GM18858 (cell line): ENCODE data around the gene IRF2.
A peak's percentile ranks its signal among the peaks of the same experiment; 100 is the strongest.

ENCODE experiments used
- ATAC-seq: cut with Tn5 transposase; IDR thresholded peaks from one replicate; pipeline ENCODE4 v1.9.1; 2021; ENCODE audit not compliant: unreplicated experiment

Gene IRF2

DNA sequence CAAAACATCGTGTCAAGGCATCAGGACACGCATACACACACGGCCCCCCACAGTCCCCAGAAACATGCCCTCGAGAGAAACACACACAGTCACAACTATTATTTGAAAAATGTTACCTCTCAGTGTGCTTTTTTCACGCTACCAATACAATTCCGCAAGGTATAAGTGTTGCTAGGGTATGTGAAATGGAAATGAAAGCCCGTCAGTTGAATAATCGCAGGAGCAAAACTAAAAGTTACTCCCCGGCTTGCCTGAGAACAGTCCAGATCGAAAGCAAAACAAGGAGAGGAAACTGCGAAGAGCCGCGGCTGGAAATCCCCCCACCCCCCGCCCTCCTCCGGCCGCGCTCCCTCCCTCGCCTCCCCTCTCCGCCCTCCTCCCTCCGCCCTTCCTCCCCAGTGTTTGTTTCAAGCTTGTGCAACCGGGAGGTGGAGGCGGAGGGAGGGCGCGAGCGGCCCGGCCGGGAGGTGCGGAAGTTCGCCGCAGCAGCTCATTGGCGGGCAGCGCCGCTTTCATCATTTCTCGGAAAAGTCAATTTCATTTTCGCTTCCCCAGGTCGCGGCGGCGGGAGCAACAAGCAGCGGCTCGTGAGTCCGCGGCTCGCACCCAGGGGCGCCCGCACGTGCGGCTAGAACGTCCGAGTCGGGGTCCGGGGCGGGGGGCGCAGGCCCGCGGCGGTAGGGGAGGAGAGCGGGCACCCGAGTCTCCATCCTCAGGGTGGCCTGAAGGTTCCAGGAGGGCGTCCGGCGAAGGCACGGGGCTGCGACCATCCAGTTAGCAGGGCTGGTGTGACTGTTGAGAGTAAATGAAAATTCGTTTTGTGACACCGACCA is at the start of gene IRF2:
Gene IRF2 (minus strand): TSS at position 288 of the 833 bp plus-strand sequence. CDS start 45,486 bp downstream, outside the sequence.
- peak; percentile 48 for ATAC-seq

DNA sequence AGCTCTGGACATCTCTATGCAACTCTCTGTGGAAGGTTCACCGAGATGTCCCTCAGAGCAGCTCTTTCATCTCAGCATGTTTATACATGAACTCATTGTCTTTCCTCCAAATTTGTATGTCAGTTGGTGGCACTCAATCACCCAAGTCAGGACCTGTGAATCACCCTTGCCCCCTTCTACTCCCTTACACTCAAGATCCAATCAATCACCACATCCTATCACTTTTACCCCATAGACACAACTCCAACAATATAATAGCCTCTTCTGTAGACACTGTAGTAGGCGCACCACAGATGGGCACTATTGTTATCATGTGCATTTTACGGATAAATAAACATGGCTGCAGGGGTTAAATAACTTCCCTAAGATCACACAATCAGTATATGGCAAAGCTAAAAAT is 41.3 kb upstream of the IRF2 start:
- ATAC-seq = no peak

DNA sequence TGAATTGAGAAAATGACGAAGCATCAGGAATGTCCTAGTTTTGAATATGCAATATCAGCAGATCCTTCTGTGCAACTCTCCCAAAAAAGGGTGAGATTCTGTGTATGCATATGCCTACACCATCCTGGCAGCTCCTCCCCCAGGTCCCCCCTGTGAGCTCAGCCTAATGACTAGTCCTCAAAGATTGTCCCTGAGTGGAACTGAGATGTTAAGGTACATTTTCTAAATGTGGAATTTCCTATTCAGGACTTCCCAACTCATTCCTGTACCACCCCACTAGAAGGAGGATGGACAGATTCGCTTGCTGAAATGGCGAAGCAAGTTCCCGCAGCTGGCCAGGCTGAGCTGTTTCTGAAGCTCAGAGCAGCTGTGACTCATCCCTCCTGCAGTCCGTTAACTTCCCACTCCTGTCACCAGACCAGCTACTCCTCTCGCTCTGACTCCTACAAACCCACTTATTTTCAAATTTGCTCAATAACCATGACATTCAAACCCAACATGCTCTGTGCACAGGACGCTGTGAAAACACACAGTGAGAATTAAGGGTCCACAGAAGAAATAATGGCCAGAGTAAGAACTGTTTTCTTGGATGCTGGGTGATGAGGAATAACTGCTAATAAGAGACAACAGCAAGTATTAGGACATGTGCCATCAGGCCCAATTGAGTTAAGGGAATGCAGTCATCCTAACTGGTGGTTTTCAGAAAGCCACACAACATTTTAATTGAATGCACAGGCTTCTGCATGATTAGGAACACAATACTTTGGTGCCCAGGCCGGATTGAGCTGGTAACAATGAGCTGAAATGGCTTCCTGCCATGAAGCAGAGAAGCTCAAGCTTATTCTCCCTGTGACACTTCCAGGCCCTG is 40.0 kb upstream of the IRF2 start:
- peak; percentile 95 for ATAC-seq

DNA sequence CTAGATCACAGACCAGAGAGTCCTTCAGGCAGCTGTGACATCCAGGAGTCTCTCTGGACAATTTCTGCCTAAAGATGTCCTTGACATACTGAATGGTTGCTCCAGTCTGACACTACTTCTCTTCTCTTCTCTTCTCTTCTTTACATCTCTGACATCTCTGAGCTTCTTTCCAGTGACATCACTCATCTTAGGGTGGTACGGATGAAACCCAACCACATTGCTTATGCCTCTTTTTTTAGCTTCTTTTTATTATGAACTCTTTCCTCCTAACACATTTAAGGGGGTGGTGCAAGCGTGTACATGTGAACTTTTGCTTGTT is 39.4 kb upstream of the IRF2 start:
- peak; percentile 10 for ATAC-seq

DNA sequence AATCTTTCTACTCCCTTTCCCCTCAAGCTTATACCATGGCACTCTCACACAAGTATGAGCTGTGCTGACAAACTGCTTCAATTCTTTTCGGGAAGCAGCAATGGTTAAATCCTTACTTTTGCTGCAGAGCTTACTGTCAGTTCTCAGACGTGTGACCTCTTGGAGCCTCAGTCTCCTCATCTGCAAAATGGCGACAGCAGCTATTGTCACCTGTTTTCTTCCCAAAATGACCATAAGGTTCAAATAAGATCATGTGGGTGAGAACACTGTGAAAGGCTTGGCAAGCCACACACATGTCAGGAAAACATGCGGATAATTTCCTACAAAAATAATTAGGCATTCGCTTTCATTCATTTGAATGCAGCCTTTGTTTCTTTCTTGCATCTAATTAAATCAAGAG is 36.8 kb upstream of the IRF2 start:
- no peak for ATAC-seq

DNA sequence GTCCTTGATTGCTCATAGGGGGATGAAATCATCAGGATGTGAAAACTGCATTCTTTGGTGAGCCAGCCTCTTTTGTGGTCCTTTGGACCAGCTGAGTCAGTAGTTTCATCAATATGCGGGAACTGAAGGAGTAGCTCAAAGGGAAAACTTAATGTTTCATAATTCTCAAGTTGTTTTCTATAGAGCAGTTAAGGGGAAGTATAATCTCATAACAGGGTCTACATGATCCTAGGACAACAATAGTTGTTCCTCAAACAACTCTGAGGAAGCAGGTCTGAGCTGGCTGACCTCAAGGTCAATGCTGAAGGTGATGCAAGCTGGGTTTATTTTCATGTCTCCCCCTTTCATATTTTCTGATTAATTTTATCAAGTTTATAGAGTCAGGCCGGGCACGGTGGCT is 36.1 kb upstream of the IRF2 start:
- no peak for ATAC-seq

DNA sequence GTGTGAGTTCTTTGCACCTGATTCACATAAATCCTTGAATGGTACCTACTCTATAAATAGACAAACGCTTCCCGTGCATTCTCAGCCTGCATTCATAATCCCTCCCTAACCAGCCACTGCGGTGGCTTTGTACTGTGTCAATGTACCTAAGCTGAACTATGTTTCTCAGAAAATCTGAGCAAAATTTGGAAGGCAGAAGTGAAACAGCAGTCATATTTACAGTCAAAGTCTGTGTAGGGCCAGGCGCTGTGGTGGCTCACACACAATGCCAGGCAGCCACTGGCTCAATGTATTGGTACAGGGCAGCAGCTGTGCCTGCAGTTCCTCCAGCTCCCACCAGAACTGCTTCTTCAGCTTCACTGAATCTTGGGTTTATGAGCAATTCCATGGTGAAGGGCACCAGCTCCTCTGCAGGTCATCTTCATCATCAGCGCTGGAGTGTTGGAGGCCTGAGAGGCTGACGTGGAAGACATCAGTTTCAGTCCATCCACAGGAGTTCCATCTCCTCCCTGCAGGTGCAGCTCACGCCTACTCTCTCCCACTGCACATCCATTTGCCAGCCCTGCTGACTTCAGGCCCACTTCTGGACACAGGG is 32.3 kb upstream of the IRF2 start:
- peak; percentile 96 for ATAC-seq

DNA sequence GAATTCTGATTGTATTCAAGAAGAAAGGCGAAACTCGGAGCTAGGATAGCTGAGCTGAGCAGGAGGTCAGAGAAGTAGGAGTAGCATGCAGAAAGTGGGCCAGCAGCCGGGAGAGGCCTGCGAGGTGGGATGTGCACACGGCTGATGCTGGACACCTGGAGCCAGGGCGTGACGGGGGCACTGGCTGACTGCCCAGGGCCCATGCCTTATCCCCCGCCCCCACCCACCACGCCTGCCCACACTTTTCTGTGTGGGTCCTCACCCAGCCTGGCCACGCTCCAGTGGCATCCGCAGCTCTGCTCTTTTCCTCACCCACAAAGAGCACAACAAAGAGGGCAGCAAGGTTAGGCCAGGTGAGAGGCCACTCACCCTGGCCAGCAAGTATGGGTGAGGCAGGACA is 30.0 kb upstream of the IRF2 start:
- no peak for ATAC-seq

DNA sequence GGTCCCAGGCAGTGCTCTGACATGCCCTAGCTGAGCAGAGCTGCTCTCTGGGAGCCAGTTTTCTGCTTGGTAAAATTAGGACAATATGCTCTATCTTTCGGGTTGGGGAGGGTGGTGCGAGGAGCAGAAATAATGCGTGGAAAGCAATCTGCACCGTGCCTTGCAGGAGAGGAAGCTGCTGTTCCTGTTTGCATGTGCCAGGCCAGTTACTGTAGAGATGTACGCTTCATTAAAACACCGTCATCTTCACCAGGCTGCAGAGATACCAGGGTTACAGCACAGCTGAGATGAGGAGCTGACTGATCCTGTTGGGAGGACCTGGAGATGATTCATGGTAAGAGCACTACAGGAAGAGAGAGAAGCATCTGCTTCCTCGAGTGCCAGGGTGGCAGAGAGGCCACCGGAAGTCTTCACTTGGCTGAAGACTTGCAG is 29.5 kb upstream of the IRF2 start:
- no peak for ATAC-seq

DNA sequence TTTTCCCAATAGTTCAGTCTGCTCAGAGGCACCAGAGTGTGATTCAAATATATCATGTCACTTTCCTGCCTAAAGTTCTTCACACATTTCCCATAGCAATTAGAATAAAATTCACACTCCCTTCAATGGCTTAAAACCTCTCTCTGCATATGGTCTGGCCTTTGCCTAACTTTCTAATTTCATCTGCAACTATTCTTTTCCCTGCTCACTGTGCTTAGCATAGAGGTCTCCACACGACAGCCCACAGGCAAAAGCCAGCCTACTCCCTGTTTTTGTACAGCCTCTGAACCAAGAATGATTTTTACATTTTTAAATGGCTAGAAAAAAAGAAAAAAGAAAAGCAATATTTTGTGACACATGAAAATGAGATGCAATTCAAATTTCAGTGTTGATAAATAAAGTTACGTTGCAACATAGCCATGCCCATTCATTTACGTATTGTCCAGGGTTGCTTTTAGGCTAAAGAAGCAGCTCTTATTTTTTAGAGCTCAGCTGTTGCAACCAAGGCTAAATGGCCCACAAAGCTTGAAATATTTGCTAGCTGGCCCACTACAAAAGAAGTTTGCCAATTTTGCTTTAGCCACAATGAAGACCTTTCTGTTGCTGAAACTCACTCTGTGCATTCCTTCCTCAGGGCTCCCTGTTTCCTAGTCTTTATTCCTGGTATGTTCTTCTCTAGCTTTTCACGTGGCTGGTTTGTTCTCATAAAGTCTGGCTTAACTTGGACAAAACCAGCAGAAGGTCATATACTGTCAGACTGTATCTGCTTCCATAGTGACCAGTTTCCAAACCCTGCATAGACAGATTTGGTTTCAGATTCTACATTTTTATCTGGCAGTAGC is 26.6 kb upstream of the IRF2 start:
- no peak for ATAC-seq

DNA sequence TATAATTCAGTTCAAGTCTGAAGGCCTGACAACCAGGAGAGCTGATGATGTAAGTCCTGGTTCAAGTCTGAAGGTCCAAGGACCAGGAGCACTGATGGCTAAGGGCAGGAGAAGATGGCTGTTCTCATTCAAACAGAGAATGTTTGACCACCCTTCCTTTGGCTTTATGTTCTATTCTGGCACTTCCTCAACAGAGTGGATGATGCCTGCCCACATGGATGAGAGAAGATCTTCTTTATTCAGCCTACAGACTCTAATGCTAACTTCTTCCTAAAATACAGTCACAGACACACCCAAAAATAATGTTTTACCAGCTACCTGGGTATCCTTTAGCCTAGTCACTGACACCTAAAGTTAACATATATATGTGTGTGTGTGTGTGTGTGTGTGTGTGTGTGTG is 25.6 kb upstream of the IRF2 start:
- no peak for ATAC-seq

DNA sequence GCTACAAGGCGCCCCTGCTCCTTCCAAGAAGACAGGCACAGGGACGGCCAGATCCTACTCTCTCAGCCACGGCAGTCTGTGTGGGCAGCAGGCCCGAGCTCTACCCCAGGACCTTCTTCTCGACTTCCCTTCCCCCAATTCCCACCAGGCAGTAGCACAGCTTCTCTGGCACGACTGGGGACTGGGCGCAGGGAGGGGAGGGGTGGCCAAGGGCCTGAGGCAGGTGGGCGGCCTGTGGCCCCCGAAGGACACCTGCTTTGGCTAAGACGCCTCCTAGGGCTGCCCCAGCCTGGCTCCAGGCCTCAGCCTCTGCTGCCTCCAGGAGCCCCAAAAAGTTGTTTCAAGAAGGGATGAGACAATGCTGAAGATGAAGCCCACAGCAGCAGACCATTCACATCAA is 24.2 kb upstream of the IRF2 start:
- ATAC-seq = no peak

DNA sequence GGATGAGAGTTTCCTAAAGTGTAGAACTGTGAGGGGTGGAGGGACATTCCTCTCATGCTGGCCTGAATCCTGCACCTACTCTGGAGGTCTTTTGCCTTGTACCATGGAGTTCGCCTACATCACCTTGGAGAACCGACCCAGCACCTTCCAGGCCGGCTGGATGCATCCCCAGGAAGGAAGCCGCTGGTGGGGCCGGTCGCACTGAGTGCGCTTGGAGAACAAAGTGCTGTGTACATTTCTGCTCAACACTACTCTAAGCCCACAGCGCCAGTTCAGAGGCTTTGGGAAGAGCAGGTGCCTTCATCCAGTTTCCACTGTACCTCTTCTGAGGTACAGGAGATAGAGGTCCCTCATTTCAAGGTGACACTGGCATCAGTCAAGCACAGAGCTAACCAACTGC is 15.4 kb upstream of the IRF2 start:
- ATAC-seq = no peak

DNA sequence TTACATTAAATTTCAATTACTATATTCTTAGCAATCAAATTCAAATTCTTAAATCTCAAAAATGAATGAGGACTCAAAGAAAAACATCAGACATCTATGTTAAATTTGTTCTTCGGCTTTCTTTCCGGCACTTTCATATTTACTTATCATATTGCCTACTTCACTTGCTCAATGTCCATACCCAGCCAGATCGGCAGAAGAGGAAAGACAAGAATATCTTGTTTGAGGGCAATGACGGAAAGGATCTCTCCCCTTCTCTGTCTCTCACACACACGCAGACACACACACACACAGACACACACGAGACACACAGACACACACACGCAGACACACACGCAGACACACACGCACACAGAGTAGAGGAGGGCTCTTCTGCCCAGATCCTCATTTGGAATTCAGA is 13.2 kb upstream of the IRF2 start:
- no peak for ATAC-seq

DNA sequence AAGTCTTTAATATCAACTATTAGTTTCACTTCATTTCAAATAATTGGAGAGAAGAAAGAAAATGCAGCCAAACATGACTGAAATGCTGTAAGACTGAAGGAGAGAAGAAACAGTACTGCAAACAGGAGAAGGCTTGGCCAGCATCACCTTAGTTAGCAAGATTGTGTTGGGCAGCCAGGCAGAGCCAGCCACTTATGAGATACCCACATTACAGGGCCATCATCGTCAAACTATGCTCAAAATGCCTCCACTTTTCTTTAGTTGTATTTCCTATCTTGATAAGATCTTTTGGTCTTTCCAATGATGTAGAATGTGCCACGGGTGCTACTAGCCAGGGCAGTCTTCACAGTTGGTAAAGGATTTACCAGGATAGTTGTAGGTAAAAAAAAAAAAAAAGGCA is 10.9 kb upstream of the IRF2 start:
- ATAC-seq = no peak

DNA sequence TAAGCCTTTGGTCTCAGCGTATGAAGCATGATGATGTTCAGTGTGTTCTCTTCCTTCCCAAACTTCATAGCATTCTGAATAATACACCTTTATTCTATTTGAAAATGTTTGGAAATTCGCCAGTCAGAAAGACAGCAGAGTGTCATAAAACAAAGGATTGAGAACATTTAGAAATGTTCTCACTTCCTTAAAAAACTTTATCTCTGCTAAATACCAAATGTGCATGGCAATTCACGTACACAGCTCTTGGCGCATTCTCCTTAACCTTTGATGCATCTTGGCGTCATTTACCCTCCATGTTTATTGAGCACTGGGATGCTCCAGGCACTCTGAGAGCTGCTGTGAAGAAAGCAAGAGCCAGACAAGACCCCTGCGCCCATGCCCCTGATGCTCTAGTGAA is 7.2 kb upstream of the IRF2 start:
- no peak for ATAC-seq

DNA sequence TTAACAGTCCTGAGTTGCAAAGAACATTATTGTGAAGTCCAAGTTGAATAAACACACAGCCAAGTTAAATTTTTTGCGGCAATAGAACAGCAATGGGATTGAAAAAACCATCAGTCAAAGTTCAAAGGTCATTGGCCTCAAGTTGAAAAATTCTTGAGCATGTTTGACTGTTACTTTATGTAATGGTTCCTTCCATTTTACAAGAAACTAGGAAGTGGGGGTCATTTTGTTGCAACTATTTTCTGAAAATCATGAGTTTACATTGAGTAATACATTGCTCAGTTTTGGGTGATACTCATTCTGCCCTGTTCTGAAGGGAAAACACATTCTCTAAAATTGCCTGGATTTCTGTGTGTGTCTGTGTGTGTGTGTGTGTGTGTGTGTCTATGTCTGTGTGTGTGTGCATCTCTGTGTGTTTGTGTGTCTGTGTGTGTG is 5.2 kb upstream of the IRF2 start:
- ATAC-seq = no peak

DNA sequence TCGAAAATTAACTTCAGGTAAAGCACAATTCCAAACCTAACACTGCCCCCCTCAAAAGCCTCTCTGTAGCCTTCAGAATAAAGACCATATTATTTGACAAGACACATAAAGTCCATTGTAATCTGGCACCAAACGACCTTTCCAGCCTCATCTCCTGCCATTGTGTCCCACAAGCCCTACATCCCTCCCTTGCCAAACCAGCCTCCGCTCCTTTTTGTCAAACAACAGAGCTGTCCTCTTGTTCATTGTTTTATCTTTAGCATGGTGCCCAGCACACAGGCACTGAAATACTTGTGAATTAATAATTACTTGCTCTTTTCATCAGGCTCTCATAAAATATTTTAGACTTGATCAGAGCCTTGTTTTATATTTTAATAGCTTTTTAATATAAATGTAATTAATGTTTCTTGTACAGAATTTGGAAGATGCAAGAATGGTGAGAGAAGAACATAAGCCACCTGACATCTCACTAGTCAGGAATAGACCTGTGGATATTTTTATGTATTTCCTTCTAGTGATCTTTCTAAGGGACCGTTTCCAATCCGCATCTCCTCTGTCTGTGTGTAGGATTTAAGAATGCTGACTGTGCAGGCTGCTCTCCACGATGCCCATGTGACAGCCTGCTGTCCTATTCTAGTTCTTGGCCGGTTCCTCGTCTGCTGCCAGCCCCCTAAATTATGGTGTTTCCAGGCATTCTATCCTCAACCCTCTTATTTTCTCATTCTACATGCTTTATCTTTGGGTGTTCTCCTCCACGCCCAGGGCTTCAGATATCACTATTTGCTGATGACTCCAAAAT is 3.0 kb upstream of the IRF2 start:
- ATAC-seq = no peak

DNA sequence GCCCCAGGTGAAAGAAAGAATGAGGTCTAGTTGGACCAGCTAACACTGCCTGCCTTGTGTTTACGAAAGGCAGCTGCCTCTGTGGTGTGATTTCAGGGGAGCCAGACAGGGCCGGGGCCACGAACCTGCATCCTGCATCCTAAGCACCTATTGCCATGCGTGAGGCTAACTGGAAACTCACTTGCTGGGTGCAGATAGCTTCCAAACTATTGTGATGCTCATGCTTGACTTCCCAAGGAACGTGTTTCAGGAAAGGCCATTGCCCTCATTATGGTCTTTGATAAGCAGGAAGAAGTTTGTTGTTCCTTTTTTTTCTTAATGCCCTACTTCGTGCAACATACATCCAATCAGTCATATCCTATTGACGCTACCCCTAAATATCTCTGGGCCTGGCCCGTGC is 2.3 kb upstream of the IRF2 start:
- ATAC-seq = no peak

DNA sequence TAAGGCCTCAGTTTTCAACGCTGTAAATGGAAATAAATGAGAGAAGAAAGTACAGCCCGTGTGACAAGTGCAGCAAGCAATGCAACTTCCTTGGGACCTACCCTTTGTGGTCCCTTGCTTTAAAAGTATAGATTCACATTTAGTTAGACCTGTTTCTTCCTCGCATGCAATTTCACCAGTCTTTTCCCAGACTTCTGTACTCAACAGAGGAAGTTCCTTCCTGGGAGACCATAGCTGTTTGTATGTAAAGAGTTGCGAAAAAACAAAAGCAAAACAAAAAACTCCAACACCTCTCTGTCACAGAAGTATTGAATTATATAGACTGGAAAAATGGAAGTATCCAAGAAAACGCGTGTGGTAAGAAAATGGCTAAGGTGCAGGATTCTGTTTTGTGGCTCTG is 1.1 kb upstream of the IRF2 start:
- no peak for ATAC-seq
